A172 (cell line): Measurements from ENCODE around the gene ZNF688. TPM values are rescaled to one million over a fixed set of nuclear protein-coding genes. Genes with fewer than 3 reads are reported as not detected.
A peak's percentile ranks its signal among the peaks of the same experiment; 100 is the strongest.
"Not testable (repeated sequence)": the region's sequence is repeated elsewhere in the genome, so short reads cannot be mapped to it uniquely, and the experiment has no call there.

Experiments
- DNase-seq: peaks from one replicate; pipeline ENCODE4 v3.0.0-alpha.2; 2015; ENCODE audit warnings: low spot score
- total RNA-seq: library from RNA; depleted of rRNA; stranded (reverse); fragments of >200 nt; shearing (Covaris generic); gene quantifications from 2 replicates; pipeline ENCODE4 v1.2.3, GENCODE V29; 2014

The ZNF688 gene
- total RNA-seq, 1 experiment from 2014 or later = 6.9 TPM

GRCh38 chr16:30533748-30534367, 37.7 kb downstream of the ZNF688 start:
- no peak for DNase-seq

- DNase-seq = no peak
These were observed 38.4 kb downstream of the ZNF688 start for GRCh38 chr16:30533146-30533522.

- DNase-seq = no peak
These were observed 39.0 kb downstream of the ZNF688 start for GRCh38 chr16:30532285-30533145.

GRCh38 chr16:30530163-30531037, 41.1 kb downstream of the ZNF688 start:
- DNase-seq = no peak

GRCh38 chr16:30528799-30529457, 42.6 kb downstream of the ZNF688 start:
- DNase-seq = no peak

DNA sequence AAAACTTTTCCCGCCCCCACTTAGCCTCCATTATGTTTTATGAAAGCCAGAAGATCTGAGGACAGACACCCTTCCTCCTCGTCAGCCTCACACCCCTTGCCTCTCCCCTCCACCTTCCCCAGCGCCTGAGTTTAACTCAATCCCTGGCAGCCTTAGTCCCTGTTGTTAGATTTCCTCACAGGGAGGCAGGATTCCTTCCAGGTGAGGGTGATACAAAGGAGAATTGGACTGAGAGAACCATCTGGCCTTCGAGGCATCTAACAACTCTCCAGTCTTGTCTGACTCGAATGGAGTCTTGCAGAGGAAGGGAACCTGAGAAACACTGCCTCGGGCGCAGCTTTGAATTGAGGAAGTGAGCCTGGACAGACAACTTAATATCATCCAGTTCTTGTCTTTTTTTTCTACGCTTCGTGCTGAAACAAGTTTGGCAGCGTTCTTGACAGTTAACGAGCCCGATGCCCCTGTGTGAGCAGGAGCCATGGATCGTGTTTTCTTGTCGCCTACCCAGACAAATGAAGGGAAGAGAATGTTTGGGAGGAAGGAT, 43.8 kb downstream of the ZNF688 start:
- no peak for DNase-seq

DNA sequence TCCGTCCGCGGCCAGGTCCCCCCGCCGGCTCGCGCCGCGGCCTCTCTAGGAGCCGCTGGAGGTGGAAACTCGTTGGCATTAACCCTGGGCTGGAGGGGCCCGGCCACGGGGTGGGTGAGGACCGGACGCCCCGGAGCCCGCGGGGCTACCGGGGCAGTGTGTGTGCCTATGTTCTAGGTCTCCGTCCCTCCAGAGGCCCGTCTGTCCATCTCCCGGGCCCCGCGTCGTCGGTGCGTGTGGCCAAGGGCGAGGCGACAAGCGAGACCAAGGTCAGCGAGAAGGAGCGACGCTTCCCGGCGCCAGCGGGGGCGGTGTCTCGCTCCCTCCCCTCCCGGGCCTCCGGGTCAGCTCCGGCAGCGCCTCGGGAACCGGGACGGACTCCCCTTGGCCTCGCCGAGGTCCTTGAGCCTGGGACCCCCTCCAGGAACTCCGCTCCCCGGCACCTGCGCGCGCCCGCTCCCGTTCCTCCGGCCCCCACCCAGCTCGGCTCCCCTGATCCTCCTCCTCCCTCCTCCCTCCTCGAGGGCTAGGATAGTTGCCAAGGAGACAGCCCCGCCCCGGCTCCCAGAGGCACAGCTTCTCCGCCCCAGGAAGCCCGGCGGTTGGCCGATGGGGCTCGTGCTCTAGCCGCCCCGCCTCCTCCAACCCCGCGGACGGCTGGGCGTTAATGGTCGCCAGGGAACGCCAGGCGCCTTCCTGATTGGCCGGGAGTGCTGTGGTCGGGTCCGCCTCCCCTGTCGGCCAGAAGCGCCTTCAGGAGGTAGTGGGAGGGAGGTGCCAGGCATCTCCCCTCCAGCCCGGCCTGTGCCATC, 44.5 kb downstream of the ZNF688 start:
- DNase-seq = peak; percentile 96

GRCh38 chr16:30526137-30526822, 45.2 kb downstream of the ZNF688 start, which contains the start of gene ZNF768:
Gene ZNF768, minus strand, starts transcription at chr16:30526566. Its CDS starts 153 bp downstream, at chr16:30526413.
- peak; percentile 22 for DNase-seq

GRCh38 chr16:30525844-30526136, 45.7 kb downstream of the ZNF688 start:
- no peak for DNase-seq

GRCh38 chr16:30524575-30525568, 46.6 kb downstream of the ZNF688 start:
- DNase-seq = no peak

DNA sequence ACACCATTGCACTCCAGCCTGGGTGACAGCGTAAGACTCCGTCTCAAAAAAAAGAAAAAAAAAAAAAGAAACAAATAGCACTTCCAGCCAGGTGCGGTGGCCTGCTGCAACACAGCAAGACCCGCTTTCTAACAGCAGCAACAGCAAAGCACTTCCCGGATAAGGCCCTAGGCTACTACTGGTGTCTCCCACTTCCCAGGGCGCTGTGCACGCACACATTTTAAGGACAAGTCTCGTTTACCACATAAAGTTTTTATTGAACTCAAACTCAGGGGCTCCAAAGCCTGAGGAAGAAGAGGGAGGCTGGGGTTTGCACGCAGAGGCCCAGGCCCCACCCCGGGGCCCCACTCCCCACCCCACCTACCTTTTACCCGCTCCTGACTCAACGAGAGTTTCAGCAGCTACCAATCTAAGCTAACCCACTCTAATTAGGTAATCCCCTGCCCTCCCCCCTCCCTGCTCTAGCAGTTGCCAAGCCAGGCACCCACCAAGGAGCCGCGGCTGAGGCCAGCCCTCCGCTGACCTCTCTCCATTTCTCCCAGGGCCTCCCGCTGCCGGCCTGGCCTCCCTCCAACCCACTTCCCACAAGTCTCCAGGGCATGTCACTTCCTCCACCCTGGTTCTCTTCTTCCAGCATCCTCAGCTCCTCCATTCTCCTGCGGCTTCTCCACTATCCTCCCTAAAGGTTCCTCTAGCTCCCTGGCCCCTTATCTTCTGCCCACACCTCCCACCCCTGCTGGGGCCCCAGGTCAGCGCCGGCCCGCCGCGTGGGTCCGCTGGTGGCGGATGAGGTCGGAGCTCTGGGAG, 47.5 kb downstream of the ZNF688 start:
- DNase-seq = no peak

- DNase-seq = not testable (repeated sequence)
These were observed 48.6 kb downstream of the ZNF688 start for GRCh38 chr16:30522702-30523463.

DNA sequence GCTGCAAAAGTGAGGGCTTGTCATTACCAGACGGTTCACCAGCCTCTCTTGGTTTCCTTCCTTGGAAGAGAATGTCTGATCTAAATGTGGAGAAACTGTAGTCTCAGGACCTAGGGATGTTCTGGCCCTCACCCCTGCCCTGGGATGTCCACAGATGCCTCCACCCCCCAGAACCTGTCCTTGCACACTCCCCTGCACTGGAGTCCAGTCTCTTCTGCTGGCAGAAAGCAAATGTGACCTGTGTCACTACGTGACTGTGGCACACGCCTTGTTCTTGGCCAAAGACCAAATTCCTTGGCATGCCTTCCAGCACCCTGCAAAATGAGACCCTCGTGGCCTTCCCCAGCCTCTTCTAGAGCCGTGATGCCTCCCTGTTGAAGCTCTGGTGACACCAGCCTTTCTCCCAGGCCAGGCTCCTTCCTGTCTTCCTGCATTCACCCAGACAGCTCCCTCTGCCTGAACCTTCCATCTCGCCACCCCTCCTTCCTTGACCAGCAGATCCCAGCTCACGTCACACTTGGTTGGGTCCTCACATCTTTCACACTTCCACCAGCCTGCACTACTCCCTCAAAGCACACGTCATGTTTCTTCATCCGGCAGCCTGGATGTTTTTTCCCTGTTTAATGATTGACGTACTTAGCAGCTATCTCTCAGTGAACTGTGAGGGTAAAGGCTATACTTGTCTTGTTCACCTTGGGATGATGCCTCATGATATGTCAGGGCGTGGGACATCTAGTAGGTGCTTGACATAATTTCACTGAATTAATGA, 49.5 kb downstream of the ZNF688 start:
- no peak for DNase-seq

- DNase-seq = no peak
These were observed 50.0 kb downstream of the ZNF688 start for GRCh38 chr16:30521476-30521872.
